K562 (cell line): Measurements from ENCODE around the gene GFOD1. TPM values are rescaled to one million over a fixed set of nuclear protein-coding genes. Genes with fewer than 3 reads are reported as not detected.

Source experiments
- CXXC5 ChIP-seq: fragments of 250-450 bp; sonication (Bioruptor Pico); IDR thresholded peaks from 2 replicates; pipeline ENCODE4 v1.8.0; 2022; ENCODE audit warnings: inconsistent platforms, mild to moderate bottlenecking, moderate library complexity
- E2F5 ChIP-seq: sonication (generic); formaldehyde crosslinking; IDR thresholded peaks from 2 replicates; pipeline ENCODE4 v1.8.0; 2022; ENCODE audit warnings: mild to moderate bottlenecking, missing genetic modification reagents
- EP400 ChIP-seq: fragments of 450-650 bp; IDR thresholded peaks from 2 replicates; pipeline ENCODE4 v1.6.1; 2017; ENCODE audit warnings: antibody characterized with exemption, mild to moderate bottlenecking, moderate library complexity
- FOXP4 ChIP-seq: sonication (generic); formaldehyde crosslinking; IDR thresholded peaks from 2 replicates; pipeline ENCODE4 v1.8.0; 2022; ENCODE audit warnings: mild to moderate bottlenecking, missing genetic modification reagents, borderline replicate concordance
- LCOR ChIP-seq: sonication (generic); formaldehyde crosslinking; IDR thresholded peaks from 2 replicates; pipeline ENCODE4 v1.8.0; 2022; ENCODE audit warnings: mild to moderate bottlenecking, missing genetic modification reagents
- MNT ChIP-seq, 2 experiments: fragments of 450-650 bp; conservative IDR thresholded peaks; 2 replicates each; pipeline ENCODE4 v1.6.1; 2017; ENCODE audit warnings: mild to moderate bottlenecking in 2 of 2, moderate library complexity in 2 of 2
- NCOA1 ChIP-seq: fragments of 450-650 bp; IDR thresholded peaks from 2 replicates; pipeline ENCODE4 v1.6.1; 2016; ENCODE audit warnings: low read depth
- PHF8 ChIP-seq: fragments of 200-600 bp; sonication (generic); IDR thresholded peaks from 2 replicates; pipeline ENCODE4 v1.6.1; 2012; ENCODE audit warnings: mixed run types, mild to moderate bottlenecking, inconsistent platforms, low read length, moderate library complexity, borderline replicate concordance
- POLR2AphosphoS5 ChIP-seq: IDR thresholded peaks from 2 replicates; pipeline ENCODE4 v1.6.1; 2011; ENCODE audit warnings: mild to moderate bottlenecking, low read depth, low read length, moderate library complexity; ENCODE audit not compliant: control insufficient read depth, insufficient read depth
- RBBP5 ChIP-seq: fragments of 200-600 bp; sonication (generic); IDR thresholded peaks from 2 replicates; pipeline ENCODE4 v1.6.1; 2012; ENCODE audit warnings: borderline replicate concordance, mild to moderate bottlenecking, low read length, control low read depth, inconsistent platforms; ENCODE audit not compliant: insufficient read depth, poor library complexity, severe bottlenecking
- RFX7 ChIP-seq: fragments of 250-450 bp; sonication (Bioruptor Pico); IDR thresholded peaks from 2 replicates; pipeline ENCODE4 v1.5.1; 2021; ENCODE audit warnings: mild to moderate bottlenecking
- TAF1 ChIP-seq: IDR thresholded peaks from 2 replicates; pipeline ENCODE4 v1.6.1; 2011; ENCODE audit warnings: mild to moderate bottlenecking, low read length, moderate library complexity; ENCODE audit not compliant: insufficient read depth, control insufficient read depth, severe bottlenecking; ENCODE audit errors: extremely low read depth
- TFAP4 ChIP-seq: sonication (generic); formaldehyde crosslinking; IDR thresholded peaks from 2 replicates; pipeline ENCODE4 v1.8.0; 2022; ENCODE audit warnings: missing genetic modification reagents, mild to moderate bottlenecking, moderate library complexity, borderline replicate concordance
- ZBTB7A ChIP-seq: IDR thresholded peaks from 2 replicates; pipeline ENCODE4 v1.6.1; 2011; ENCODE audit warnings: low read depth, mild to moderate bottlenecking, low read length, moderate library complexity, borderline replicate concordance; ENCODE audit not compliant: control insufficient read depth
- polyA plus RNA-seq, 8 experiments: library from polyadenylated mRNA; depleted of rRNA in 4 of 8; stranded (reverse) in 5 of 8; unstranded in 3 of 8; fragments of >200 nt; fragmentation: Nextera tagmentation in 2 of 8; fragmentation: Illumina TruSeq in 1 of 8; extraction: Ambion mirVana in 2 of 8; extraction: Trizol in 1 of 8; gene quantifications; 2 replicates each; pipeline versions ENCODE4 v1.2.1 to v1.2.3, GENCODE V29; 2011 to 2014; ENCODE audit warnings: inconsistent platforms in 1 of 8, missing spikeins in 1 of 8
- total RNA-seq, 7 experiments: library from RNA; depleted of rRNA in 6 of 7; stranded (reverse); fragments of >200 nt in 6 of 7; fragmentation: Illumina TruSeq in 2 of 7; extraction: Trizol in 2 of 7; gene quantifications; 2 replicates each; pipeline versions ENCODE4 v1.2.1 to v1.2.3, GENCODE V29; 2011 to 2021; ENCODE audit warnings: low replicate concordance in 1 of 7

Gene GFOD1
- total and polyA plus RNA-seq, 9 of the 15 experiments (the other 6 are each of a cell fraction or from before 2014, with no cell fraction given): 3.8 to 12.0 (median 8.2) TPM

GRCh38 chr6:13485923-13486562 is 1.4 kb downstream of the GFOD1 start (continued):
- TF ChIP-seq FOXP4 (CRISPR knock-in tag) (0 out of 2 replicates have a peak, but pooled peaks have one; percentile 38), E2F5 (no peak), TFAP4 (CRISPR knock-in tag) (peak; percentile 61; the same call in 1 of the 2 replicates), PHF8 (peak; percentile 21; the same call in 1 of the 2 replicates), MNT (conservative IDR thresholded peaks at IDR 0.05) (peak; percentile 62 to 75), CXXC5 (CRISPR knock-in tag) (peak; percentile 38), NCOA1 (no peak), LCOR (CRISPR knock-in tag) (no peak; the same call in 1 of the 2 replicates), POLR2AphosphoS5 (0 out of 2 replicates have a peak, but pooled peaks have one; percentile 23), RBBP5 (no peak), TAF1 (peak; percentile 46), RFX7 (CRISPR knock-in tag) (no peak), ZBTB7A (peak; percentile 52; the same call in 1 of the 2 replicates), EP400 (peak; percentile 67)
